ENCODE results near the gene FHL5. TPM values are rescaled to one million over a fixed set of nuclear protein-coding genes. Genes with fewer than 3 reads are reported as not detected.
A peak's percentile ranks its signal among the peaks of the same experiment; 100 is the strongest.

The FHL5 gene
- total and polyA plus RNA-seq, 8 donors = 1.1 to 25.1 (median 4.9) TPM; not detected in 1

GRCh38 chr6:96522465-96523009 is 40.4 kb upstream of the FHL5 start:
- intact Hi-C loops (cut with DNase I; ENCODE audit: low total_unique reads) = no loop called here
- TF ChIP-seq CTCF (IDR thresholded peaks at IDR 0.05) (no peak), EP300 (IDR thresholded peaks at IDR 0.05) (no peak), POLR2A (IDR thresholded peaks at IDR 0.05) (no peak), POLR2AphosphoS5 (IDR thresholded peaks at IDR 0.05) (no peak)
- H3K27ac ChIP-seq = peak overlapping the region; percentile 92 to 99 (median 96)
- DNase-seq = peak in 1 of 2 donors; percentile 53
- peaks cover 10 to 28% (median 25%) of the 10 kb centered on the region in 4 donors for H3K36me3 ChIP-seq
- peak overlapping the region; percentile 65 to 73 (median 70) for H3K4me3 ChIP-seq
- no peaks in the 10 kb centered on the region for H3K9me3 ChIP-seq
- H3K27me3 ChIP-seq = no peaks in the 10 kb centered on the region
- WGBS, 5 donors = 0 to 2% (median 1%) methylated on average over 5 of the region's 5 CpGs
- peaks cover 12 to 35% (median 26%) of the 10 kb centered on the region in 4 donors for H3K4me1 ChIP-seq

- intact Hi-C loops (cut with DNase I; ENCODE audit: low total_unique reads) = no loop called here
- WGBS, 5 donors = 95 to 98% (median 98%) methylated on average over 3 of the region's 3 CpGs
- H3K27me3 ChIP-seq = no peaks in the 10 kb centered on the region
- H3K9me3 ChIP-seq = no peaks in the 10 kb centered on the region
- H3K4me3 ChIP-seq = no peak overlapping the region
- DNase-seq = no peak
- peaks cover 52 to 81% (median 77%) of the 10 kb centered on the region in 4 donors for H3K36me3 ChIP-seq
- peaks cover 0 to 13% (median 9%) of the 10 kb centered on the region in 4 donors for H3K4me1 ChIP-seq
- TF ChIP-seq CTCF (IDR thresholded peaks at IDR 0.05) = no peak
- no peak for TF ChIP-seq EP300 (IDR thresholded peaks at IDR 0.05)
- TF ChIP-seq POLR2A (IDR thresholded peaks at IDR 0.05) = no peak
- TF ChIP-seq POLR2AphosphoS5 (IDR thresholded peaks at IDR 0.05) = no peak
- no peak overlapping the region for H3K27ac ChIP-seq
Measured at GRCh38 chr6:96528193-96528592, 34.7 kb upstream of the FHL5 start.

- WGBS, 5 donors = 53 to 86% (median 71%) methylated on average over 1 of the region's 1 CpG
- peaks cover 42 to 75% (median 73%) of the 10 kb centered on the region in 4 donors for H3K36me3 ChIP-seq
- no peak for DNase-seq
- TF ChIP-seq POLR2AphosphoS5 (IDR thresholded peaks at IDR 0.05) = no peak
- TF ChIP-seq EP300 (IDR thresholded peaks at IDR 0.05) = no peak
- no peak for TF ChIP-seq POLR2A (IDR thresholded peaks at IDR 0.05)
- TF ChIP-seq CTCF (IDR thresholded peaks at IDR 0.05) = no peak
- no peak overlapping the region for H3K27ac ChIP-seq
- H3K27me3 ChIP-seq = no peaks in the 10 kb centered on the region
- intact Hi-C loops (cut with DNase I; ENCODE audit: low total_unique reads) = no loop called here
- no peak overlapping the region for H3K4me3 ChIP-seq
- no peaks in the 10 kb centered on the region for H3K9me3 ChIP-seq
- H3K4me1 ChIP-seq = peaks cover 0 to 3% (median under 1%) of the 10 kb centered on the region in 4 donors
Measured at GRCh38 chr6:96532399-96532798, 30.5 kb upstream of the FHL5 start.

GRCh38 chr6:96537726-96538125 is 25.2 kb upstream of the FHL5 start:
- Histone ChIP-seq H3K27me3 (no peaks in the 10 kb centered on the region), H3K4me1 (peaks cover 0 to 6% (median 2%) of the 10 kb centered on the region in 4 donors), H3K4me3 (no peak overlapping the region), H3K9me3 (no peaks in the 10 kb centered on the region), H3K36me3 (peaks cover 16 to 74% (median 66%) of the 10 kb centered on the region in 4 donors), H3K27ac (no peak overlapping the region)
- no peak for DNase-seq
- TF ChIP-seq POLR2AphosphoS5 (IDR thresholded peaks at IDR 0.05) = no peak
- TF ChIP-seq EP300 (IDR thresholded peaks at IDR 0.05) = no peak
- no peak for TF ChIP-seq POLR2A (IDR thresholded peaks at IDR 0.05)
- no peak for TF ChIP-seq CTCF (IDR thresholded peaks at IDR 0.05)
- intact Hi-C loops (cut with DNase I; ENCODE audit: low total_unique reads) = no loop called here
- 17 to 39% (median 22%) methylated on average over 5 of the region's 5 CpGs for WGBS, 5 donors
